BLaER1 (cell line): ENCODE measurements around the gene ADGRD1.

ENCODE experiments used
- H3K27ac ChIP-seq: shearing (Covaris generic); formaldehyde crosslinking; 2 replicates; pipeline ENCODE4 v1.8.1; 2022
- H3K27me3 ChIP-seq: shearing (Covaris generic); formaldehyde crosslinking; 2 replicates; pipeline ENCODE4 v1.8.1; 2022
- H3K36me3 ChIP-seq: shearing (Covaris generic); formaldehyde crosslinking; 2 replicates; pipeline ENCODE4 v1.8.1; 2022
- H3K4me1 ChIP-seq: shearing (Covaris generic); formaldehyde crosslinking; 2 replicates; pipeline ENCODE4 v1.8.1; 2022
- H3K4me2 ChIP-seq: shearing (Covaris generic); formaldehyde crosslinking; 2 replicates; pipeline ENCODE4 v1.8.1; 2022
- H3K4me3 ChIP-seq: shearing (Covaris generic); formaldehyde crosslinking; 2 replicates; pipeline ENCODE4 v1.8.1; 2022
- H3K9ac ChIP-seq: shearing (Covaris generic); formaldehyde crosslinking; 2 replicates; pipeline ENCODE4 v1.8.1; 2022
- H3K9me3 ChIP-seq: shearing (Covaris generic); formaldehyde crosslinking; 2 replicates; pipeline ENCODE4 v1.8.1; 2022
- H4K20me1 ChIP-seq: shearing (Covaris generic); formaldehyde crosslinking; 2 replicates; pipeline ENCODE4 v1.8.1; 2022
- Cebpa-rat ChIP-seq: shearing (Covaris generic); IDR thresholded peaks from 2 replicates; pipeline ENCODE4 v1.8.1; 2022

Gene ADGRD1

DNA sequence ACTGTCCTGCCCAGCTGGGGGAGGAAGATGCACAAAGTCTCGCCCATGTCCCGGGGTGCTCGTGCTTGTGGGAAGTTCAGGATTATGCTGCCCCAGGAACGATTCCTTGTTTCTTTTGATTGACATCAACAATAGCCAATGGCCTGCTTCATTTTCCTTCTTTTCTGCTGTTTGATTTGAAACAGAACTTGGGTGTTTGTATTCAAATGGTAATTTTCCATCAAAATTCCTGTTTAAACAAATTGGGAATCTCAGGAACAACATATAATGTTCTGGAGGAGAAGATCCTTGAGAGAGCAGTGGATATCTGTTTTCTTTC, 97.4 kb downstream of the ADGRD1 start:
- Histone ChIP-seq H3K4me3 (no peak overlapping the region), H3K4me1 (peaks cover 99% of the 10 kb centered on the region), H3K9me3 (peaks cover 7% of the 10 kb centered on the region; the same call in 1 of the 2 replicates), H3K27ac (peak overlapping the region; percentile 96), H3K4me2 (peak overlapping the region; percentile 91), H3K9ac (no peak overlapping the region), H4K20me1 (no peaks in the 10 kb centered on the region), H3K36me3 (no peaks in the 10 kb centered on the region), H3K27me3 (0 out of 2 replicates have a peak, but pooled peaks cover 6% of the 10 kb centered on the region)
- no peak for TF ChIP-seq Cebpa-rat

DNA sequence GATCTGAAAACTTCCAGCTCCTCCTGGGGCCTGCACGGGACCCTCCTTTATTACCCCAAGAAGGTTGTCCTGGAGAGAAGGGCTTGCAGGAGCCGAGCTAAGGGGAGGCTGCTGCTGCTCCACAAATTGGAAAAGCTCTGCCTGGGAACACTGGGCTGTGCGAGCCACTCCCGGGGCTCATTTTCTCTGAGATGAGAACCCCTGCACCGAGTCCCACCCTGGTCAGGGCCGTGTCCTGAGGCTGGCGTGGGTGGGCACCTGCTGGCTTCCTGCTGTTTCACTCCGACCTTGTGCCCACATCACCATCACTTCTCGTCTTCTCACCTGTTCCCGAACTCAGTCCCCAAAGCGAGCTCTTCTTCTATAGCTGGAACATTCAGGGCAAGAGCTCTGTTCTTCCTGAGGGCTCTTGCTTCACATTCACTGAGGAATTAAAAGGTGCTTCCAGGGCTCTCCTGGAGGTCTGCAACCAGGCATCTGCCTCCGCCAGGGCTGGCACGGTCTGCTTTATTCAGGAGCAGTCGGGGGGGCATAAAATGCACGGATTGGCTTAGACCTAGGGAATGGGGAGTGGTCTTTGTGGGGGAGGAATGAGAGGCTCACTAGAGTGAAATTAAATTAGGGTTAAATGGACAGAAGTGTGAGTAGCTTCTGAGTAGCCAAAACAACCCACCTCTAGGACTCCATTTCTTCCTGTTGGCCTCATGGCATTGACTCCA, 98.5 kb downstream of the ADGRD1 start:
- H3K9me3 ChIP-seq = peaks cover 7% of the 10 kb centered on the region; the same call in 1 of the 2 replicates
- H4K20me1 ChIP-seq = no peaks in the 10 kb centered on the region
- peak overlapping the region; percentile 6; the same call in 1 of the 2 replicates for H3K9ac ChIP-seq
- TF ChIP-seq Cebpa-rat = no peak
- peak overlapping the region; percentile 91 for H3K4me2 ChIP-seq
- H3K27ac ChIP-seq = peak overlapping the region; percentile 40
- H3K4me1 ChIP-seq = peaks cover 100% of the 10 kb centered on the region
- no peak overlapping the region for H3K4me3 ChIP-seq
- H3K27me3 ChIP-seq = 0 out of 2 replicates have a peak, but pooled peaks cover 6% of the 10 kb centered on the region
- no peaks in the 10 kb centered on the region for H3K36me3 ChIP-seq

DNA sequence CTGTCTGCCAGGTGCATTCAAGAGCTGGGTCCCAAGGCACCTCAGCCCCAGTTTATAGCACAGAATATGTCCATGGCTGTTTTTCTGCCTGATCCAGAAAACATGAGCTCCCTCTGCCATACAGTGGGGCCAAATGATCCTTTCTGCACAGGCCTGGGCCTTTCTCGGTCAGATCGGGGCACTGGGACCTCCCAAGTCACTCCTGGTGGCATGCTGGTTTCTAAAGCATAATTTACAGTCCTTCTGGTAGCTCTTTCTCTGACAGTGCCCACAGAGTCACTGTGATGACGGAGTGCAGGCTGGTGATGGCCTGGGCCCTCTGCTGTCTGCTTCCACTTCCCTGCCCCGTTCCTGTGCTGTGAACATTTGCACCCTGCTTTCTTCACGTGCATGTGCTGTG, 99.2 kb downstream of the ADGRD1 start:
- Histone ChIP-seq H3K27me3 (peaks cover 11% of the 10 kb centered on the region; the same call in 1 of the 2 replicates), H3K4me3 (no peak overlapping the region), H3K36me3 (no peaks in the 10 kb centered on the region), H3K4me1 (peaks cover 100% of the 10 kb centered on the region), H3K27ac (peak overlapping the region; percentile 40), H3K4me2 (peak overlapping the region; percentile 91), H3K9me3 (peaks cover 7% of the 10 kb centered on the region; the same call in 1 of the 2 replicates), H4K20me1 (no peaks in the 10 kb centered on the region), H3K9ac (peak overlapping the region; percentile 6; the same call in 1 of the 2 replicates)
- no peak for TF ChIP-seq Cebpa-rat

DNA sequence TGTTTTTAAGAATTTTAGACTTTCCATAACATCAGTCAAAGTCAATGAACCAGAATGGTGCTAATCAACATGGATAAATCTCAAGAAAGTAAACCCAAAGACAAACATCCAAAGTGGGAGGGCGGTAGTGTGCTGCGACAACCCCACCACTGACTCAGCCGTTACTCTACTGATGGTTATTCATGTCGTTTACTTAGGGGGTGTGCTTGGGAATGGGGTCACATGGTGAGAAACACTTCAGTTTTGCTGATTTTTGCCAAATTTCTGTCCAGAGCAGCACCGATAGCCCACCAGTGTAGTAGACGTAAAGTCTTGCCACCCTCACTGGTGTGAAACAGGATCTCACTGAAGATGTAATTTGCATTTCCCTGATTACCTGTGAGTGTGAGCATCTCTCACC, 99.9 kb downstream of the ADGRD1 start:
- Histone ChIP-seq H4K20me1 (no peaks in the 10 kb centered on the region), H3K4me1 (peaks cover 100% of the 10 kb centered on the region)
- TF ChIP-seq Cebpa-rat = no peak

DNA sequence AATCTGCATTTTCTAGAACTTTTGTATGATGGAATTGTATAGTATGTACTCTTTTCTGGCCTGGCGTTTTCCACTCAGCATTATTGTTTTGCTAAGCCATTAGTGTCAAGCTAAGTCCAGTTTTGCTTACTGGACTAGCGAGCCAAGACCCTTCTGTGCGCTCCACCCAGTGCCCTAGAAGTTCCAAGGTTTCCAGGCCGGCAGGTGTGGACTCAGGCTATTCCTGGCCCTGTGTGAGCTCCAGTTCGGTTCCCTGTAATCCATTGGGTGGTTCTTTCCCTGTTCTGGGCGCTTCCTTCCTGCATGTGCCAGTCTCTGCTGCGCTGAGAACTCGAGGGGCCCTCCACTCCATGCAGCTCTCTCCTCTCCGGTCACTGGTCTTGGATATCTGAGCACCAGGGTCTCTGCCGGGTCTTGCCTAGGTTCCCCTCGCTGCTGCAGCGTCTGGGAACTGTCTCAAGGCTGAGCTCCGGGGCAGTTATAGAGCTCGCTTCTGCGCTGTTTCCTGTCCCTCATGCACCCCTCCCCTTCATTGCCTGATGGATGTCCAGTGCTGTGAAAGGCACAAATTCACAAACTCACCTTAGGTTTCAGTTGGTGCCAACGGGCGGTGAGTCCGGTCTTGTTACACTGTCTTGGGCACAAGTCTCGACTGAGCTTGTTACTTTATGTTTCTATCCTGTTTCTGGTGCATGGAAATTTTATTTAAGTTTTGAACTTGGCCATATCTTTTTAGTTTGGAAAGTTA, 100.8 kb downstream of the ADGRD1 start:
- Histone ChIP-seq H3K9me3 (peaks cover 7% of the 10 kb centered on the region; the same call in 1 of the 2 replicates), H3K27ac (peak overlapping the region; percentile 78), H4K20me1 (no peaks in the 10 kb centered on the region), H3K4me1 (peaks cover 100% of the 10 kb centered on the region), H3K9ac (peak overlapping the region; percentile 66), H3K27me3 (peaks cover 11% of the 10 kb centered on the region; the same call in 1 of the 2 replicates), H3K4me3 (peak overlapping the region; percentile 4; the same call in 1 of the 2 replicates), H3K36me3 (no peaks in the 10 kb centered on the region), H3K4me2 (peak overlapping the region; percentile 91)
- no peak for TF ChIP-seq Cebpa-rat

More for the DNA sequence above, 99.9 kb downstream of the ADGRD1 start:
- no peak overlapping the region; the same call in 1 of the 2 replicates for H3K9ac ChIP-seq
- peaks cover 11% of the 10 kb centered on the region; the same call in 1 of the 2 replicates for H3K27me3 ChIP-seq
- no peaks in the 10 kb centered on the region for H3K36me3 ChIP-seq
- no peak overlapping the region for H3K27ac ChIP-seq
- H3K4me2 ChIP-seq = peak overlapping the region; percentile 91
- peaks cover 7% of the 10 kb centered on the region; the same call in 1 of the 2 replicates for H3K9me3 ChIP-seq
- H3K4me3 ChIP-seq = no peak overlapping the region

DNA sequence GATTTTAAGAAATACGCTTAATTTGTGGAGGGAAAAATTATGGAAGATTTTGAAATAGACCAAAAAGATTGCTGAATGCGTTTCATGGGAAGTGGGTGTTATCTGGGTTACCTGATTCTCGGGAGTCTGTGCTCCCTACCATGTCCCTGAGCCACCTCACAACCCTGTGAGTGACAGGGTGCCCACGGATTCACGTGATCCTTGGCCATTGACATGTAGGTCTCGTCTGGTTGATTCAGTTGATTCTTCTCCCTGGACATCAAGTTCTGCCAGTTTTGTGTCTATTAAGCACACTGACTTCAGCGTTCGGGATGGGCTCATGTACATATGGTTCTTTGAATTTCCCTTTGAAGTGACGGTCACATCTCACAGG, 101.4 kb downstream of the ADGRD1 start:
- Histone ChIP-seq H3K4me2 (peak overlapping the region; percentile 91), H3K27me3 (peaks cover 11% of the 10 kb centered on the region; the same call in 1 of the 2 replicates), H3K9ac (peak overlapping the region; percentile 66), H3K9me3 (peaks cover 7% of the 10 kb centered on the region; the same call in 1 of the 2 replicates), H3K36me3 (no peaks in the 10 kb centered on the region), H4K20me1 (no peaks in the 10 kb centered on the region), H3K4me3 (no peak overlapping the region), H3K4me1 (peaks cover 100% of the 10 kb centered on the region), H3K27ac (peak overlapping the region; percentile 78)
- TF ChIP-seq Cebpa-rat = no peak

DNA sequence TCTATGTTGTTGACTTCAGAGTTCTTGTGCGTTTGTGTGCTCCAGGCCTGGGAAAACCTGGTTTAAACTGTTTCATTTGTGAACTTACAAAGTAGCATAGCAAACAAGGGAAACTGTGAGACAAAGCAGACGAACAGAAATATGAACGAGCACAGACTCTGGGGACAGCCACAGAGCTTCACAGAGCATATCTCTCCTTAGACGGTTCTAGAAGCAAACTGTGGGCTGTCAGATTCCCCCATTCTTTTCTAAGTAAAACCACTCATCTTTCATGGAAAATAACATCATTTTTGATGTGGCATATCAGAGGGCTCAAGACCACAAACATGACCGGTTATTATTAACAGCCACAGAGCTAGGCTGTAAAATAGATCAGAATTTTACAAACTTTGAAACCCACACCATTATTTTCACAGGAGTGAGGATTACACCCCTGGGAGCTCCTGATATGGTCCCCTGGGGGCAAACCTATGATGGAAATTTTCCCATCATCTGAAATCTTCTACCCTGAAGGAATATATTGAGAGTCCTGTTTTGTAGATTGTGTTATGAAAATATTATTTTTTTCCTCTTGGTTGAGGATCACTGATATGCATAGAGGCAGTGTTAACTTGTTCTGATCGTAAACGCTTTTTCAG, 102.0 kb downstream of the ADGRD1 start:
- TF ChIP-seq Cebpa-rat = no peak
- Histone ChIP-seq H3K4me1 (peaks cover 100% of the 10 kb centered on the region), H3K27me3 (peaks cover 11% of the 10 kb centered on the region; the same call in 1 of the 2 replicates), H3K4me2 (peak overlapping the region; percentile 91), H4K20me1 (no peaks in the 10 kb centered on the region), H3K9me3 (peaks cover 7% of the 10 kb centered on the region; the same call in 1 of the 2 replicates), H3K4me3 (peak overlapping the region; percentile 6; the same call in 1 of the 2 replicates), H3K9ac (peak overlapping the region; percentile 66), H3K27ac (peak overlapping the region; percentile 78), H3K36me3 (no peaks in the 10 kb centered on the region)

DNA sequence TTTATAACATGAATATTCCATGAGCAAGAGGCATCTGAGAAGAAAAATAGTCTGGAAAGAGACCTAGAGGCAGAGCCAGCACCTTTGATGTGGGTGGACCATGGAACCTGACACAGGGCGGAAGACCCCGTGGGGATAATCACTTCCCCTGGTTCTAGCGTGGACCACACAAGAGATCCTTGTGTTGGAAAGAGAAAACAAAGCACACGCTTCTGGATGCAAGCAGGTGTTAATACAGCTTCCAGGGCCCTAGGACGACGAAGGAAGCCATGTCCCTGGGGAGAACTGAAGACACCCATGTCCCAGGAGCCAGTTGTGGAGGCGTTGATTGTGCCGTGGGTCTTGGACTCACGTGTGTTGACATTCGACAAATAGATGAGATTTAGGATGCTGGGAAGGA, 102.9 kb downstream of the ADGRD1 start:
- no peak overlapping the region for H3K9ac ChIP-seq
- H3K4me3 ChIP-seq = no peak overlapping the region
- peaks cover 11% of the 10 kb centered on the region; the same call in 1 of the 2 replicates for H3K27me3 ChIP-seq

DNA sequence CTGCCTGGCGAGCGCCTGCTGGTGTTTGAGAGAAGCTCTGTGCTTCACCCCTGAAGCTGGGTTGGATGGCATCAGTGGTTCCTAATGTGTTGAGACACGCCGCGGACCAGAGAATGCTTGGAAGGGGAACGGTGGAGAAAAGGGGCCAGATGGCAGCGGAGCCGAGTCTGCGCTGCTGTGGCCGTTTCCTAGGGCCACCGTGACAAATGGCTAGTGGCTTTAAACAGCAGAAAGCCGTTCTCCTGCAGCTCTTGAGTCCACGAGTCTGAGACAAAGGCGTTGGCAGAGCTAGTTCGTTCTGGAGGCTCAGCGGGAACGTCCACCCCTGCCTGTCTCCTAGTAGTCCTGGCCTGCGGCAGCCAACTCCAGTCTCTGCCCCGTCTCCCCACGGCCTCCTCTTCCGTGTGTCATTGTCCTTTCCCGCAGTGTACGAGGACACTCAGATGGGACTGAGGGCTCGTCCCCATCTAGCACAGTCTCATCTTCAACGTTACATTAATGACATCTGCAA, 103.6 kb downstream of the ADGRD1 start:
- Histone ChIP-seq H3K9me3 (peaks cover 4% of the 10 kb centered on the region; the same call in 1 of the 2 replicates), H3K36me3 (no peaks in the 10 kb centered on the region), H3K27me3 (peaks cover 11% of the 10 kb centered on the region; the same call in 1 of the 2 replicates), H4K20me1 (no peaks in the 10 kb centered on the region), H3K27ac (peak overlapping the region; percentile 78), H3K4me2 (peak overlapping the region; percentile 91), H3K4me3 (peak overlapping the region; percentile 34; the same call in 1 of the 2 replicates), H3K4me1 (peaks cover 100% of the 10 kb centered on the region), H3K9ac (peak overlapping the region; percentile 60)
- no peak for TF ChIP-seq Cebpa-rat

More for the DNA sequence above, 102.9 kb downstream of the ADGRD1 start:
- TF ChIP-seq Cebpa-rat = no peak
- Histone ChIP-seq H3K4me1 (peaks cover 100% of the 10 kb centered on the region), H4K20me1 (no peaks in the 10 kb centered on the region), H3K4me2 (peak overlapping the region; percentile 91), H3K27ac (peak overlapping the region; percentile 78), H3K36me3 (no peaks in the 10 kb centered on the region), H3K9me3 (no peaks in the 10 kb centered on the region; the same call in 1 of the 2 replicates)
